PC-3 (cell line): ENCODE results near the gene BDKRB2. TPM values are rescaled to one million over a fixed set of nuclear protein-coding genes. Genes with fewer than 3 reads are reported as not detected.

Experiments used
- ATAC-seq: fragments of 200-7000 bp; cut with Tn5 transposase; 2 replicates; pipeline ENCODE4 v1.9.1; 2020; ENCODE audit warnings: mild to moderate bottlenecking, moderate library complexity
- BruUV-seq: library from RNA; stranded (reverse); fragments of 400-500 nt; replicated peaks from 2 replicates; lab custom pipeline; 2021; lab: Mats Ljungman, UMichigan
- CTCF ChIA-PET: fragments of 300-600 bp; sonication (Branson Sonifier 250); formaldehyde crosslinking; loops from one replicate; lab custom pipeline; 2022; ENCODE audit warnings: antibody characterized with exemption; lab: Charles Lee
- POLR2A ChIA-PET: fragments of 300-600 bp; sonication (Branson Sonifier 250); formaldehyde crosslinking; loops from one replicate; lab custom pipeline; 2022; ENCODE audit warnings: antibody characterized with exemption; ENCODE audit not compliant: unreplicated experiment; lab: Charles Lee
- DNase-seq: peaks from one replicate; pipeline ENCODE4 v3.0.0-alpha.2; 2015
- H2AFZ ChIP-seq: fragments of 300-600 bp; sonication (generic); 2 replicates; pipeline ENCODE4 v1.6.0; 2016; ENCODE audit warnings: antibody characterized with exemption, low read length
- H3F3A ChIP-seq: fragments of 300-600 bp; sonication (generic); one replicate; pipeline ENCODE4 v1.6.0; 2017; ENCODE audit warnings: antibody characterized with exemption, low read length, control low read depth, mild to moderate bottlenecking; ENCODE audit not compliant: unreplicated experiment
- H3K27ac ChIP-seq: fragments of 300-600 bp; sonication (generic); 2 replicates; pipeline ENCODE4 v1.5.1; 2016; ENCODE audit warnings: mild to moderate bottlenecking, low read length
- H3K27me3 ChIP-seq: fragments of 300-600 bp; sonication (generic); 2 replicates; pipeline ENCODE4 v1.6.1; 2016; ENCODE audit warnings: low read length, mixed read lengths
- H3K36me3 ChIP-seq: fragments of 300-600 bp; sonication (generic); 2 replicates; pipeline ENCODE4 v1.6.1; 2016; ENCODE audit warnings: low read depth, mixed run types, low read length, mixed read lengths
- H3K4me1 ChIP-seq: fragments of 300-600 bp; sonication (generic); 2 replicates; pipeline ENCODE4 v1.5.1; 2016; ENCODE audit warnings: low read length; ENCODE audit not compliant: insufficient read depth
- H3K4me2 ChIP-seq: fragments of 300-600 bp; sonication (generic); 2 replicates; pipeline ENCODE4 v1.6.0; 2016; ENCODE audit warnings: low read length
- H3K4me3 ChIP-seq: fragments of 300-600 bp; sonication (generic); 2 replicates; pipeline ENCODE4 v1.5.1; 2016; ENCODE audit warnings: mild to moderate bottlenecking, low read length, mixed read lengths
- H3K79me2 ChIP-seq: fragments of 300-600 bp; sonication (generic); 2 replicates; pipeline ENCODE4 v1.6.1; 2017; ENCODE audit warnings: low read length, mixed read lengths
- H3K9ac ChIP-seq: fragments of 300-600 bp; sonication (generic); 2 replicates; pipeline ENCODE4 v1.6.0; 2016; ENCODE audit warnings: mild to moderate bottlenecking, low read length
- H3K9me2 ChIP-seq: fragments of 300-600 bp; sonication (generic); replicated peaks from 2 replicates; pipeline ENCODE4 v1.6.1; 2016; ENCODE audit warnings: mixed run types, low read length, mixed read lengths
- H3K9me3 ChIP-seq: fragments of 300-600 bp; sonication (generic); 2 replicates; pipeline ENCODE4 v1.6.1; 2016; ENCODE audit warnings: low read length, mixed read lengths
- H4K20me1 ChIP-seq: fragments of 300-600 bp; sonication (generic); 2 replicates; pipeline ENCODE4 v1.6.1; 2016; ENCODE audit warnings: low read length, mixed read lengths
- EZH2 ChIP-seq: fragments of 300-600 bp; sonication (generic); IDR thresholded peaks from one replicate; pipeline ENCODE4 v1.6.1; 2017; ENCODE audit warnings: antibody characterized with exemption, mild to moderate bottlenecking, low read length; ENCODE audit not compliant: unreplicated experiment
- EZH2phosphoT487 ChIP-seq: fragments of 300-600 bp; sonication (generic); IDR thresholded peaks from 2 replicates; pipeline ENCODE4 v1.6.1; 2018; ENCODE audit warnings: mild to moderate bottlenecking, antibody characterized with exemption, low read length, borderline replicate concordance
- intact Hi-C: fragments of 100-400 bp; cut with micrococcal nuclease; formaldehyde crosslinking; loops from 2 replicates; pipeline ENCODE4 v1.9.0; 2023
- total RNA-seq: library from RNA; depleted of rRNA; stranded (reverse); fragments of >200 nt; gene quantifications from 2 replicates; pipeline ENCODE4 v1.2.3, GENCODE V29; 2014
- TF ChIP-seq, protein P1 (sequence below): fragments of 300-600 bp; sonication (generic); conservative IDR thresholded peaks from 2 replicates; pipeline ENCODE4 v1.5.1; 2017; ENCODE audit warnings: antibody characterized with exemption, low read depth, mild to moderate bottlenecking, low read length

The BDKRB2 gene
- total RNA-seq, 1 experiment from 2014 or later: 0.07 TPM

DNA sequence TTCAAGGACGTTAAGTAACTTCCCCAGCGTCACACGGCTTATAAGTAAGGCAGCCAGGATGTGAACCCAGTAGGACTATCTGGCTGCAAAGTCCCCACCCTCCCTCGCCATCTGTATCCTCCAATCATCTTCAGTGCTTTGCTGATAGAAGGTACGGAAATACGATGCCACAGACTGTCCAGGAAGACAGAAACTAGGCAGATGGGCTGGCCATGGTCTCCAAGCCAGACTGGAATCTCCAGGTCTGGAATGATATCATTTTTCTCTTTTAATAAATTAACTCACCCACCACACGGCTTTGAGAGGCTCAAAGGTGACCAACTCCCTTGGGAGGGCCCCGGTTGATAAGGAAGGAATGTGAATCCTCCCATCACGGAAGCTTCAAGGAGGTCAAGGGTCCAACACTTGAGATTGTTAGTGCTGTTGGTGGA is 35.1 kb downstream of the BDKRB2 start:
- Histone ChIP-seq H3K4me1 (no peaks in the 10 kb centered on the region), H3K4me3 (no peak overlapping the region), H3K4me2 (no peak overlapping the region), H3K9ac (no peak overlapping the region), H3K27me3 (peaks cover 18% of the 10 kb centered on the region), H3K9me2 (no peaks in the 10 kb centered on the region), H3K79me2 (no peaks in the 10 kb centered on the region), H3K36me3 (no peaks in the 10 kb centered on the region), H2AFZ (no peak overlapping the region), H4K20me1 (no peaks in the 10 kb centered on the region), H3F3A (no peaks in the 10 kb centered on the region), H3K9me3 (no peaks in the 10 kb centered on the region), H3K27ac (no peak overlapping the region)
- no TSS peak for BruUV-seq
- no peak for TF ChIP-seq EZH2phosphoT487
- no peak for TF ChIP-seq EZH2
- TF ChIP-seq, protein P1, sequence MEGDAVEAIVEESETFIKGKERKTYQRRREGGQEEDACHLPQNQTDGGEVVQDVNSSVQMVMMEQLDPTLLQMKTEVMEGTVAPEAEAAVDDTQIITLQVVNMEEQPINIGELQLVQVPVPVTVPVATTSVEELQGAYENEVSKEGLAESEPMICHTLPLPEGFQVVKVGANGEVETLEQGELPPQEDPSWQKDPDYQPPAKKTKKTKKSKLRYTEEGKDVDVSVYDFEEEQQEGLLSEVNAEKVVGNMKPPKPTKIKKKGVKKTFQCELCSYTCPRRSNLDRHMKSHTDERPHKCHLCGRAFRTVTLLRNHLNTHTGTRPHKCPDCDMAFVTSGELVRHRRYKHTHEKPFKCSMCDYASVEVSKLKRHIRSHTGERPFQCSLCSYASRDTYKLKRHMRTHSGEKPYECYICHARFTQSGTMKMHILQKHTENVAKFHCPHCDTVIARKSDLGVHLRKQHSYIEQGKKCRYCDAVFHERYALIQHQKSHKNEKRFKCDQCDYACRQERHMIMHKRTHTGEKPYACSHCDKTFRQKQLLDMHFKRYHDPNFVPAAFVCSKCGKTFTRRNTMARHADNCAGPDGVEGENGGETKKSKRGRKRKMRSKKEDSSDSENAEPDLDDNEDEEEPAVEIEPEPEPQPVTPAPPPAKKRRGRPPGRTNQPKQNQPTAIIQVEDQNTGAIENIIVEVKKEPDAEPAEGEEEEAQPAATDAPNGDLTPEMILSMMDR: no peak
- intact Hi-C loops: no loop called here
- ChIA-PET POLR2A (no interaction called here), CTCF (no interaction called here)
- ATAC-seq: no peak
- DNase-seq: no peak

DNA sequence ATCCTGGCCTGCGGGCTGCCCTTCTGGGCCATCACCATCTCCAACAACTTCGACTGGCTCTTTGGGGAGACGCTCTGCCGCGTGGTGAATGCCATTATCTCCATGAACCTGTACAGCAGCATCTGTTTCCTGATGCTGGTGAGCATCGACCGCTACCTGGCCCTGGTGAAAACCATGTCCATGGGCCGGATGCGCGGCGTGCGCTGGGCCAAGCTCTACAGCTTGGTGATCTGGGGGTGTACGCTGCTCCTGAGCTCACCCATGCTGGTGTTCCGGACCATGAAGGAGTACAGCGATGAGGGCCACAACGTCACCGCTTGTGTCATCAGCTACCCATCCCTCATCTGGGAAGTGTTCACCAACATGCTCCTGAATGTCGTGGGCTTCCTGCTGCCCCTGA is 36.0 kb downstream of the BDKRB2 start:
- no peak overlapping the region for H2AFZ ChIP-seq
- ATAC-seq (no peak), DNase-seq (no peak)
- intact Hi-C loops: no loop called here
- no TSS peak for BruUV-seq
- H3K9ac ChIP-seq: no peak overlapping the region
- no peaks in the 10 kb centered on the region for H4K20me1 ChIP-seq
- no peak overlapping the region for H3K4me2 ChIP-seq
- peaks cover 18% of the 10 kb centered on the region for H3K27me3 ChIP-seq
- no peaks in the 10 kb centered on the region for H3K9me3 ChIP-seq
- CTCF ChIA-PET: no interaction called here
- H3K36me3 ChIP-seq: no peaks in the 10 kb centered on the region
- no peak overlapping the region for H3K4me3 ChIP-seq
- no peaks in the 10 kb centered on the region for H3F3A ChIP-seq
- TF ChIP-seq EZH2 (no peak), EZH2phosphoT487 (no peak)
- TF ChIP-seq, protein P1: no peak
- POLR2A ChIA-PET: no interaction called here
- no peaks in the 10 kb centered on the region for H3K9me2 ChIP-seq
- no peaks in the 10 kb centered on the region for H3K79me2 ChIP-seq
- H3K4me1 ChIP-seq: no peaks in the 10 kb centered on the region
- no peak overlapping the region for H3K27ac ChIP-seq

DNA sequence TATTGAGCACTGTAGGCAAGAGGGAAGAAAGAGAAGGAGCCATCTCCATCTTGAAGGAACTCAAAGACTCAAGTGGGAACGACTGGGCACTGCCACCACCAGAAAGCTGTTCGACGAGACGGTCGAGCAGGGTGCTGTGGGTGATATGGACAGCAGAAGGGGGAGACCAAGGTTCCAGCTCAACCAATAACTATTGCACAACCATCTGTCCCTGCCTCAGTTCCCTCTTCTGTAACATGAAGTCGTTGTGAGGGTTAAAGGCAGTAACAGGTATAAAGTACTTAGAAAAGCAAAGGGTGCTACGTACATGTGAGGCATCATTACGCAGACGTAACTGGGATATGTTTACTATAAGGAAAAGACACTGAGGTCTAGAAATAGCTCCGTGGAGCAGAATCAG is 37.5 kb downstream of the BDKRB2 start:
- H3K9me3 ChIP-seq: no peaks in the 10 kb centered on the region
- POLR2A ChIA-PET: no interaction called here
- TF ChIP-seq EZH2phosphoT487 (no peak), EZH2 (no peak)
- TF ChIP-seq, protein P1: no peak
- no peaks in the 10 kb centered on the region for H4K20me1 ChIP-seq
- H3K4me1 ChIP-seq: no peaks in the 10 kb centered on the region
- H3K79me2 ChIP-seq: no peaks in the 10 kb centered on the region
- intact Hi-C loops: no loop called here
- no peak for ATAC-seq
- no TSS peak for BruUV-seq
- H3K27ac ChIP-seq: no peak overlapping the region
- no peaks in the 10 kb centered on the region for H3K36me3 ChIP-seq
- H2AFZ ChIP-seq: no peak overlapping the region
- no peak overlapping the region for H3K4me3 ChIP-seq
- DNase-seq: no peak
- no peaks in the 10 kb centered on the region for H3K9me2 ChIP-seq
- CTCF ChIA-PET: no interaction called here
- no peak overlapping the region for H3K4me2 ChIP-seq
- no peaks in the 10 kb centered on the region for H3F3A ChIP-seq
- peaks cover 18% of the 10 kb centered on the region for H3K27me3 ChIP-seq
- no peak overlapping the region for H3K9ac ChIP-seq
